ENCODE data around the gene NECTIN4.

DNA sequence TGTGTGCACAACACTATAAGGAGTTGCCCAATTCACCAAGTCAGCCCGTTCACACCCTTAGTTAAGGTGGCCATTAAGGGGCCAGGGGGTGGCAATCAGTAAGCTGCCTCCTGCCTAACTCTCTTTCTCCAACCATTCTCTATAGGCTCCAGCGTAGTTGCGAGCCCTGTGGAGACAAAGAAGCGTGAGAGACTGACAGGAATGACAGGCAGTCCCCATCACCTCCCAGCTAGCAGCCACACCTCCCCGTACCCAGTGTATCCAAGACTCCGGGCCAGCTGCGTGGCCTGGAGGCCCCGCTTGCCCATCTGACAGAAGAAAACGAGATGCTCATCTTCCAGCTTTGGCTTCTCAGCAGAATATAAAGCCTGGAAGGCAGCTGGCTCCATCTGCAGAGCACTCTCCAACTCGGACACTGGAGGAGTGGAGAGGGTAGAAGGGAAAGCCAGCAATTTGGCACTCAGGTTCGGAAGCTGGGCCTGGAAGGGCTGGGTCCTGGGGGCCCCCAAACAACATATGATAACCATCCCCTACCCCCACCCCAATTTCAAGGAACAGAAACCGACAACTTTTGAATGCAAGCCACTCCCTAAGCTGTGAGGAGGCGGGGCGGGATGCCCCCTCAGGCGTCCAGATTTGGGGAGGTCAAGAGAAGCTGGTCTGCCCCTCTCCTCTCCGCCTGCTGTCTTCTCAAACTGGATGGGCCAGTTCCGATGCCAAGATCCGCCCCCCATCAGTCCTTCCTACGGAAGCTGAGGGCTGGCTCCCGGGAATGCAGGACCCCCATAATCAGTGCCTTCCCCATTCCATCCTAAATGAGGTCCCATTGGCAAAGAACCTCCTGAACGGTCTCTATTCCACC lies 51.5 kb downstream of the NECTIN4 start:
- no peak for TF ChIP-seq CTCF (IDR thresholded peaks at IDR 0.05)
- TF ChIP-seq POLR2A (IDR thresholded peaks at IDR 0.05), result no peak
